Measurements from ENCODE around the gene BRD2. TPM values are rescaled to one million over a fixed set of nuclear protein-coding genes. Genes with fewer than 3 reads are reported as not detected.

The BRD2 gene
- total and polyA plus RNA-seq, 2 donors (not counting 1 experiment from before 2014, with no cell fraction given): 474 to 620 TPM

DNA sequence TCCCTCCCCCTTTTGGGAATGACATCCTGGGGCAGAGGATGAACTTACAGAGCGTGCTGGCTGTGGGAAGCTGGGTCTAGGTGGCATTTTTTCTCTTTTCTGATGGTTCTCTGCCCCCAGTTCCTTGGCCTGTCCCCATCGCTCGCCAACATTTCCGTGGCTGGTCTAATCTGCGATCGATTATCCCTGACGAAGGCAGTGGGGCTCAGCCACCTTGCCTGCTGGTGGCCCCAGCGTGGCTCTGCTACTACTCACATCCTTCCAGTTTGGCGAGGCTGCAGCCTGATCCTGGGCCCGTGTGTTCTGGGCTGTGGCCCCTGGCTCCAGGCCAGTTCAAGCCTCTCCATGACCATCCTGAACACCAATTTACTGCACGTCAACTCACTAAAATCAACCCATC, 47.4 kb downstream of the BRD2 start:
- H2AFZ ChIP-seq (ENCODE audit: insufficient read depth, low read depth, low read length, poor library complexity, severe bottlenecking): no peak overlapping the region
- peaks cover 57 to 58% of the 10 kb centered on the region in 2 donors for H3K4me1 ChIP-seq (ENCODE audit: control insufficient read depth in 2 of 2, insufficient read depth in 2 of 2, low read length in 2 of 2)
- intact Hi-C loops (cut with micrococcal nuclease): loop anchor here (1.0 to 2.0 kb wide), 2 partner anchors 13 to 111 kb away; no protein-coding TSS in a partner anchor
- ChIA-PET POLR2A (interaction anchor here (1.3 to 9.6 kb wide), 7 partner anchors 13 to 74 kb away, joined by 3 to 166 read pairs (median 12); partner anchors contain the start of genes HLA-DPA1 and HLA-DPB1), CTCF (interaction anchor here (0.9 to 17.0 kb wide), 17 partner anchors 13 to 232 kb away, joined by 3 to 576 read pairs (median 7); partner anchors contain the start of genes HLA-DPA1 and HLA-DPB1)
- H3K79me2 ChIP-seq (ENCODE audit: control insufficient read depth, insufficient read depth, low read length): peaks cover 46% of the 10 kb centered on the region
- TF ChIP-seq, protein P1, sequence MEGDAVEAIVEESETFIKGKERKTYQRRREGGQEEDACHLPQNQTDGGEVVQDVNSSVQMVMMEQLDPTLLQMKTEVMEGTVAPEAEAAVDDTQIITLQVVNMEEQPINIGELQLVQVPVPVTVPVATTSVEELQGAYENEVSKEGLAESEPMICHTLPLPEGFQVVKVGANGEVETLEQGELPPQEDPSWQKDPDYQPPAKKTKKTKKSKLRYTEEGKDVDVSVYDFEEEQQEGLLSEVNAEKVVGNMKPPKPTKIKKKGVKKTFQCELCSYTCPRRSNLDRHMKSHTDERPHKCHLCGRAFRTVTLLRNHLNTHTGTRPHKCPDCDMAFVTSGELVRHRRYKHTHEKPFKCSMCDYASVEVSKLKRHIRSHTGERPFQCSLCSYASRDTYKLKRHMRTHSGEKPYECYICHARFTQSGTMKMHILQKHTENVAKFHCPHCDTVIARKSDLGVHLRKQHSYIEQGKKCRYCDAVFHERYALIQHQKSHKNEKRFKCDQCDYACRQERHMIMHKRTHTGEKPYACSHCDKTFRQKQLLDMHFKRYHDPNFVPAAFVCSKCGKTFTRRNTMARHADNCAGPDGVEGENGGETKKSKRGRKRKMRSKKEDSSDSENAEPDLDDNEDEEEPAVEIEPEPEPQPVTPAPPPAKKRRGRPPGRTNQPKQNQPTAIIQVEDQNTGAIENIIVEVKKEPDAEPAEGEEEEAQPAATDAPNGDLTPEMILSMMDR (IDR thresholded peaks at IDR 0.05): no peak
- TF ChIP-seq EZH2 (IDR thresholded peaks at IDR 0.05; ENCODE audit: borderline replicate concordance, insufficient read depth, low read depth, low read length, poor library complexity, severe bottlenecking): no peak
- no peak for ATAC-seq (ENCODE audit: low read depth)
- Mint-ChIP-seq H3K4me1 (peaks cover 70% of the 10 kb centered on the region), H3K27ac (peak overlapping the region; percentile 92), H3K27me3 (no peaks in the 10 kb centered on the region), H3K9me3 (ENCODE audit: insufficient read depth) (no peaks in the 10 kb centered on the region), H3K4me3 (peak overlapping the region; percentile 17)
- peak overlapping the region; percentile 54 for H3K4me2 ChIP-seq (replicated peaks; ENCODE audit: low read depth, low read length, poor library complexity, severe bottlenecking)
- no peak overlapping the region for H3K9ac ChIP-seq (ENCODE audit: low read length)
- no peak for DNase-seq
- no peaks in the 10 kb centered on the region for H4K20me1 ChIP-seq (ENCODE audit: control insufficient read depth, insufficient read depth, low read length, poor library complexity, severe bottlenecking)
- WGBS (ENCODE audit: insufficient coverage): 84% methylated on average over 10 of the region's 11 CpGs
- H3K9me3 ChIP-seq (ENCODE audit: control extremely low read depth in 1 of 3, control insufficient read depth in 2 of 3, insufficient read depth in 1 of 3, low read length in 2 of 3): no peaks in the 10 kb centered on the region
- H3K36me3 ChIP-seq (replicated peaks in 1 of 2; ENCODE audit: control extremely low read depth in 1 of 2, control insufficient read depth in 1 of 2, extremely low read depth in 1 of 2, insufficient read depth in 2 of 2, low read length in 1 of 2): no peaks in the 10 kb centered on the region
- H3K4me3 ChIP-seq (ENCODE audit: control extremely low read depth in 1 of 5, extremely low read depth in 1 of 5, insufficient read depth in 1 of 5, low read depth in 2 of 5, low read length in 4 of 5): no peak overlapping the region
- no peaks in the 10 kb centered on the region for H3K27me3 ChIP-seq (replicated peaks in 1 of 4; ENCODE audit: control extremely low read depth in 1 of 4, control insufficient read depth in 3 of 4, insufficient read depth in 4 of 4, low read length in 3 of 4)
- peak overlapping the region; percentile 98 to 100 for H3K27ac ChIP-seq (ENCODE audit: low read length in 2 of 2)

- Histone ChIP-seq H4K20me1 (ENCODE audit: control insufficient read depth, insufficient read depth, low read length, poor library complexity, severe bottlenecking) (no peaks in the 10 kb centered on the region), H3K9me3 (ENCODE audit: control extremely low read depth in 1 of 3, control insufficient read depth in 2 of 3, insufficient read depth in 1 of 3, low read length in 2 of 3) (no peaks in the 10 kb centered on the region), H3K4me1 (ENCODE audit: control insufficient read depth in 2 of 2, insufficient read depth in 2 of 2, low read length in 2 of 2) (peaks cover 69 to 70% of the 10 kb centered on the region in 2 donors), H3K9ac (ENCODE audit: low read length) (peak overlapping the region; percentile 61), H2AFZ (ENCODE audit: insufficient read depth, low read depth, low read length, poor library complexity, severe bottlenecking) (no peak overlapping the region), H3K4me2 (replicated peaks; ENCODE audit: low read depth, low read length, poor library complexity, severe bottlenecking) (peak overlapping the region; percentile 68), H3K36me3 (replicated peaks in 1 of 2; ENCODE audit: control extremely low read depth in 1 of 2, control insufficient read depth in 1 of 2, extremely low read depth in 1 of 2, insufficient read depth in 2 of 2, low read length in 1 of 2) (no peaks in the 10 kb centered on the region), H3K27ac (ENCODE audit: low read length in 2 of 2) (peak overlapping the region; percentile 98 to 100), H3K4me3 (ENCODE audit: control extremely low read depth in 1 of 5, extremely low read depth in 1 of 5, insufficient read depth in 1 of 5, low read depth in 2 of 5, low read length in 4 of 5) (peak overlapping the region in 1 of 5 experiments; percentile 16), H3K79me2 (ENCODE audit: control insufficient read depth, insufficient read depth, low read length) (peaks cover 57% of the 10 kb centered on the region), H3K27me3 (replicated peaks in 1 of 4; ENCODE audit: control extremely low read depth in 1 of 4, control insufficient read depth in 3 of 4, insufficient read depth in 4 of 4, low read length in 3 of 4) (no peaks in the 10 kb centered on the region)
- ATAC-seq (ENCODE audit: low read depth): no peak
- DNase-seq: no peak
- intact Hi-C loops (cut with micrococcal nuclease): no loop called here
- 64% methylated on average over 2 of the region's 4 CpGs for WGBS (ENCODE audit: insufficient coverage)
- H3K4me3 Mint-ChIP-seq: peak overlapping the region; percentile 6
- ChIA-PET POLR2A (interaction anchor here (0.5 to 9.6 kb wide), 6 partner anchors 12 to 254 kb away, joined by 3 to 166 read pairs (median 13); partner anchors contain the start of genes HLA-DPA1 and HLA-DPB1), CTCF (interaction anchor here (0.9 to 17.0 kb wide), 11 partner anchors 11 to 231 kb away, joined by 3 to 576 read pairs (median 7); partner anchors contain the start of genes HLA-DPA1, HLA-DPB1 and RING1)
- peak overlapping the region; percentile 96 for H3K27ac Mint-ChIP-seq
- H3K9me3 Mint-ChIP-seq (ENCODE audit: insufficient read depth): no peaks in the 10 kb centered on the region
- H3K4me1 Mint-ChIP-seq: peaks cover 71% of the 10 kb centered on the region
- TF ChIP-seq EZH2 (IDR thresholded peaks at IDR 0.05; ENCODE audit: borderline replicate concordance, insufficient read depth, low read depth, low read length, poor library complexity, severe bottlenecking): no peak
- TF ChIP-seq, protein P1 (IDR thresholded peaks at IDR 0.05): no peak
- no peaks in the 10 kb centered on the region for H3K27me3 Mint-ChIP-seq
Observed at GRCh38 chr6:33017018-33017417, 48.6 kb downstream of the BRD2 start.

All from B cell (primary cell).